Fibroblast of pulmonary artery (primary cell): ENCODE results near the gene ZNF12.

Experiments used
- DNase-seq: peaks from one replicate; pipeline ENCODE4 v3.0.0-alpha.2; 2010; ENCODE audit warnings: low read depth
- H3K4me3 ChIP-seq: replicated peaks from 2 replicates; pipeline ENCODE4 v1.5.1; 2011; ENCODE audit warnings: low read depth, mild to moderate bottlenecking, control low read depth, low read length, moderate library complexity
- TF ChIP-seq, protein P1 (sequence below): IDR thresholded peaks from 2 replicates; pipeline ENCODE4 v1.5.1; 2011; ENCODE audit warnings: mild to moderate bottlenecking, control low read depth, low read length, inconsistent platforms; ENCODE audit errors: missing control alignments

The ZNF12 gene

DNA sequence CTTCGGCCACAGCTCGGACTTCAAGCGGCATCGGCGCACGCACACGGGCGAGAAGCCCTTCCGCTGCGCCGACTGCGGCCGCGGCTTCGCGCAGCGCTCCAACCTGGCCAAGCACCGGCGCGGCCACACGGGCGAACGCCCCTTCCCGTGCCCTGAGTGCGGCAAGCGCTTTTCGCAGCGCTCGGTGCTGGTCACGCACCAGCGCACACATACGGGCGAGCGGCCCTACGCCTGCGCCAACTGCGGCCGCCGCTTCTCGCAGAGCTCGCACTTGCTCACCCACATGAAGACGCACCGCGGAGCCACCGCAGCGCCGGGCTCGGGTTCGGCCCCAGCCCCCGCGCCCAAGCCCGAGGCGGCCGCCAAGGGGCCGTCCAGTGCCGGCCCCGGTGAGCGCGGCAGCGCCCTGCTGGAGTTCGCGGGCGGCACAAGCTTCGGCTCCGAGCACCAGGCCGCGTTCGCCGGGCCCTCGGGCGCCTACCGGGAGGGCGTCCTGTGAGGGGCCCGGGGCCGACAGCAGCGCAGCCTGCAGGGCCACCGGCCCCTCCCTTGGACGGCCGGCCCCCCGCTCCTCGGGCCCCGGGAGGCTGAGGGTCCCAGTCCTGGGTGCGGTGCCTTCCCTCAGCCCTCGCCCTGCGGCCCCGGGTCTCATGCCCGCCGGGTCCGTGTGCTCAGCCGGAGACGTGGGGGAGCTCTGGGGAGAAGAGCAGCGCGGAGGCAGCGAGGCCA, 52.5 kb downstream of the ZNF12 start:
- H3K4me3 ChIP-seq: no peak overlapping the region
- DNase-seq: no peak
- TF ChIP-seq, protein P1, sequence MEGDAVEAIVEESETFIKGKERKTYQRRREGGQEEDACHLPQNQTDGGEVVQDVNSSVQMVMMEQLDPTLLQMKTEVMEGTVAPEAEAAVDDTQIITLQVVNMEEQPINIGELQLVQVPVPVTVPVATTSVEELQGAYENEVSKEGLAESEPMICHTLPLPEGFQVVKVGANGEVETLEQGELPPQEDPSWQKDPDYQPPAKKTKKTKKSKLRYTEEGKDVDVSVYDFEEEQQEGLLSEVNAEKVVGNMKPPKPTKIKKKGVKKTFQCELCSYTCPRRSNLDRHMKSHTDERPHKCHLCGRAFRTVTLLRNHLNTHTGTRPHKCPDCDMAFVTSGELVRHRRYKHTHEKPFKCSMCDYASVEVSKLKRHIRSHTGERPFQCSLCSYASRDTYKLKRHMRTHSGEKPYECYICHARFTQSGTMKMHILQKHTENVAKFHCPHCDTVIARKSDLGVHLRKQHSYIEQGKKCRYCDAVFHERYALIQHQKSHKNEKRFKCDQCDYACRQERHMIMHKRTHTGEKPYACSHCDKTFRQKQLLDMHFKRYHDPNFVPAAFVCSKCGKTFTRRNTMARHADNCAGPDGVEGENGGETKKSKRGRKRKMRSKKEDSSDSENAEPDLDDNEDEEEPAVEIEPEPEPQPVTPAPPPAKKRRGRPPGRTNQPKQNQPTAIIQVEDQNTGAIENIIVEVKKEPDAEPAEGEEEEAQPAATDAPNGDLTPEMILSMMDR: no peak

GRCh38 chr7:6653071-6654003, 53.4 kb downstream of the ZNF12 start:
- H3K4me3 ChIP-seq: no peak overlapping the region
- no peak for DNase-seq
- TF ChIP-seq, protein P1: no peak

DNA sequence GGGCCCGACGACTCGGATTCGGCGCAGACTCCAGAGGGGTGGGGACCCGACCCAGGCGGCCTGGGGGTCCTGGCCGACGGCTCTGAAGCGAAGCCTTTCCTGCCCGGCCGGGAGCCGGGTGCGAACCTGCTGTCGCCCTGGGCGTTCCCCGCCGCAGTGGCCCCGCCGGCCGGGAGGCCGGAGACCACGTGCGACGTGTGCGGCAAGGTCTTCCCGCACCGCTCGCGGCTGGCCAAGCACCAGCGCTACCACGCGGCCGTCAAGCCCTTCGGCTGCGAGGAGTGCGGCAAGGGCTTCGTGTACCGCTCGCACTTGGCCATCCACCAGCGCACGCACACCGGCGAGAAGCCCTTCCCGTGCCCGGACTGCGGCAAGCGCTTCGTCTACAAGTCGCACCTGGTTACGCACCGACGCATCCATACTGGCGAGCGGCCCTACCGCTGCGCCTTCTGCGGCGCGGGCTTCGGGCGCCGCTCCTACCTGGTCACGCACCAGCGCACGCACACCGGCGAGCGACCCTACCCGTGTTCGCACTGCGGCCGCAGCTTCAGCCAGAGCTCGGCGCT, 54.2 kb downstream of the ZNF12 start:
- TF ChIP-seq, protein P1: no peak
- no peak overlapping the region for H3K4me3 ChIP-seq
- DNase-seq: no peak

DNA sequence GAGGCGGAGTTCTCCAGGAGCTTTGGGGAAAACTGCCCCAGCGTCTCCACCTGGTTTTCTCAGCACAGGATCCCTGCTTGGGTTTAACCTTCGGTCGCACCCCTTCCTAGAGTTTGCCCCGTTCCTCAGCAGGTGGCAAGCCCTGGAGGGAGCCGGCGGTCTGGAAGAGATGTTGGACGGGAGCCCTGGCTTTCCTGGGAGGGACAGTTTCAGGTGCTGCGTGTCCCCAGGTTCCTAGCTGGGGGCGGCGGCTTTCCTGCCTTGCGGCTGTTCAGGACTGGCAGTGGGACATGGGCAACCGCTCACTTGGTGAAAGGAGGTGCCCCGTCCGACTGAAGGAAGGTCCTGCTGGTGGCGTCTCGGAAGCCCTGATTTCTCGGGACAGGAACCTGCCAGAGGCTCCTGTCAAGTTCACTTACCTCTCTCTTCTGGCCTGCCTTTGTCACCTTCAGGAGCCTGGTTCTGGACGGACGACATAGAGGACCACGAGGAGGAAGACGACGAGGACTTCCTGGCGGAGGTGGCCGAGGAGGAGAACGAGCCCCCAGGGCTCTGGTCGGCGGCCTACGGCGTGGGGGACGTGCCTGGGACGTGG, 54.8 kb downstream of the ZNF12 start:
- H3K4me3 ChIP-seq: no peak overlapping the region
- no peak for DNase-seq
- TF ChIP-seq, protein P1: no peak

- DNase-seq: no peak
- no peak overlapping the region for H3K4me3 ChIP-seq
- TF ChIP-seq, protein P1: no peak
Observed at GRCh38 chr7:6650521-6651011, 56.2 kb downstream of the ZNF12 start.

- TF ChIP-seq, protein P1: no peak
- H3K4me3 ChIP-seq: no peak overlapping the region
- DNase-seq: no peak
Observed at GRCh38 chr7:6650086-6650485, 56.7 kb downstream of the ZNF12 start.
